SK-N-SH treated with all-trans-retinoic acid at 6 μM for 48 hours (cell line): Measurements from ENCODE around the gene MYO3B.

Source experiments
- ARNTL ChIP-seq: fragments of 450-650 bp; formaldehyde crosslinking; IDR thresholded peaks from 2 replicates; pipeline ENCODE4 v1.5.0; 2020; ENCODE audit warnings: low read depth, mild to moderate bottlenecking, moderate library complexity, borderline replicate concordance
- BACH2 ChIP-seq: fragments of 250-450 bp; sonication (Bioruptor Pico); IDR thresholded peaks from 2 replicates; pipeline ENCODE4 v1.9.0; 2021; ENCODE audit warnings: mild to moderate bottlenecking, borderline replicate concordance
- GLIS3 ChIP-seq: fragments of 250-450 bp; sonication (Bioruptor Pico); IDR thresholded peaks from 2 replicates; pipeline ENCODE4 v1.5.0; 2020; ENCODE audit warnings: mild to moderate bottlenecking, moderate library complexity
- RARB ChIP-seq: fragments of 250-450 bp; sonication (Bioruptor Pico); IDR thresholded peaks from 2 replicates; pipeline ENCODE4 v1.8.0; 2021; ENCODE audit warnings: mild to moderate bottlenecking, moderate library complexity
- SNAI2 ChIP-seq: fragments of 250-450 bp; sonication (Bioruptor Pico); IDR thresholded peaks from 2 replicates; pipeline ENCODE4 v1.5.0; 2020; ENCODE audit warnings: mild to moderate bottlenecking, moderate library complexity
- ZFP30 ChIP-seq: fragments of 450-650 bp; formaldehyde crosslinking; IDR thresholded peaks from 2 replicates; pipeline ENCODE4 v1.5.0; 2022; ENCODE audit warnings: mild to moderate bottlenecking, moderate library complexity
- ZNF565 ChIP-seq: fragments of 450-650 bp; formaldehyde crosslinking; conservative IDR thresholded peaks from 2 replicates; pipeline ENCODE4 v1.5.0; 2020; ENCODE audit warnings: low read depth, mild to moderate bottlenecking, moderate library complexity
- ZNF8 ChIP-seq: fragments of 450-650 bp; formaldehyde crosslinking; IDR thresholded peaks from 2 replicates; pipeline ENCODE4 v1.5.0; 2020; ENCODE audit warnings: mild to moderate bottlenecking, moderate library complexity
- TF ChIP-seq, protein P1 (sequence below): fragments of 250-450 bp; sonication (Bioruptor Pico); IDR thresholded peaks from 2 replicates; pipeline ENCODE4 v1.5.1; 2020; ENCODE audit warnings: low read depth, mild to moderate bottlenecking, moderate library complexity

- TF ChIP-seq ARNTL (CRISPR knock-in tag) (no peak), RARB (CRISPR knock-in tag) (no peak), SNAI2 (CRISPR knock-in tag) (no peak), GLIS3 (no peak), BACH2 (CRISPR knock-in tag) (no peak), ZNF565 (CRISPR knock-in tag) (no peak), ZFP30 (CRISPR knock-in tag) (no peak), ZNF8 (no peak)
- TF ChIP-seq, protein P1, sequence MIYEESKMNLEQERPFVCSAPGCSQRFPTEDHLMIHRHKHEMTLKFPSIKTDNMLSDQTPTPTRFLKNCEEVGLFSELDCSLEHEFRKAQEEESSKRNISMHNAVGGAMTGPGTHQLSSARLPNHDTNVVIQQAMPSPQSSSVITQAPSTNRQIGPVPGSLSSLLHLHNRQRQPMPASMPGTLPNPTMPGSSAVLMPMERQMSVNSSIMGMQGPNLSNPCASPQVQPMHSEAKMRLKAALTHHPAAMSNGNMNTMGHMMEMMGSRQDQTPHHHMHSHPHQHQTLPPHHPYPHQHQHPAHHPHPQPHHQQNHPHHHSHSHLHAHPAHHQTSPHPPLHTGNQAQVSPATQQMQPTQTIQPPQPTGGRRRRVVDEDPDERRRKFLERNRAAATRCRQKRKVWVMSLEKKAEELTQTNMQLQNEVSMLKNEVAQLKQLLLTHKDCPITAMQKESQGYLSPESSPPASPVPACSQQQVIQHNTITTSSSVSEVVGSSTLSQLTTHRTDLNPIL (CRISPR knock-in tag), result no peak
Measured at GRCh38 chr2:170596576-170596975, 418.6 kb downstream of the MYO3B start.
